ENCODE results near the gene MYO7B.

The MYO7B gene

DNA sequence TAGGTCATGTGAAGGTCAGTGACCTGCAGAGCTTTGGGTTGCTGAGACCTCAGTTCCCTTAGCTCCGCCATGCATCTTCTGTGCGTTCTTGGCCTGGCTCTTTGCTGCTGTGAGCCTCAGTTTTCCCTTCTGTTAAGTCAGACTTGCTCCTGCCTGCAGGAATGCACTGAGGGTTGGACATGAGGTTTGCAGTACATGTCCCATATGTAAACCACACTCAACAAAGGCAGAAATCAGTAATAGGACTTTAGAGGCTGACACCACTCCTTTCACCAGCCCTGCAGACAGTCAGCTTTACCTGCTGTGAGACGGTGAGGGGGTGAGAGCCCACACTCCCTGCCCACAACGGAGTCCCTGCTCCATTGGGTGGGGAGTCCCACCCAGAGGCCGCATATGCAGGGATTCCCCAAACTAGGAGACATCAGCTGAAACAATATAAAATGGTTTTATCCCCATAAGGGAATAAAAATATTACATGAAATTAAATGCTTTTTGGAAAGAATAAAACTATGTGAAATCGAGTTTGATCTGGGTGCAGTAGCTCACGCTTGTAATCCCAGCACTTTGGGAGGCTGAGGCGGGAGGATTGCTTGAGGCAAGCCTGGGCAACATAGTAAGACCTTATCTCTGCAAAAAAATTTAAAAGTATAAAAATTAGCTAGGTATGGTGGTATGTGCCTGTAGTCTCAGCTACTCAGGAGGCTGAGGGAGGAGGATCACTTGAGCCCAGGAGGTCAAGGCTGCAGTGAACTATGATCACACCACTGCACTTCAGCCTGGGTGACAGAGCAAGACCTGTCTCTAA lies 55.1 kb downstream of the MYO7B start:
- DNase-seq: no peak

DNA sequence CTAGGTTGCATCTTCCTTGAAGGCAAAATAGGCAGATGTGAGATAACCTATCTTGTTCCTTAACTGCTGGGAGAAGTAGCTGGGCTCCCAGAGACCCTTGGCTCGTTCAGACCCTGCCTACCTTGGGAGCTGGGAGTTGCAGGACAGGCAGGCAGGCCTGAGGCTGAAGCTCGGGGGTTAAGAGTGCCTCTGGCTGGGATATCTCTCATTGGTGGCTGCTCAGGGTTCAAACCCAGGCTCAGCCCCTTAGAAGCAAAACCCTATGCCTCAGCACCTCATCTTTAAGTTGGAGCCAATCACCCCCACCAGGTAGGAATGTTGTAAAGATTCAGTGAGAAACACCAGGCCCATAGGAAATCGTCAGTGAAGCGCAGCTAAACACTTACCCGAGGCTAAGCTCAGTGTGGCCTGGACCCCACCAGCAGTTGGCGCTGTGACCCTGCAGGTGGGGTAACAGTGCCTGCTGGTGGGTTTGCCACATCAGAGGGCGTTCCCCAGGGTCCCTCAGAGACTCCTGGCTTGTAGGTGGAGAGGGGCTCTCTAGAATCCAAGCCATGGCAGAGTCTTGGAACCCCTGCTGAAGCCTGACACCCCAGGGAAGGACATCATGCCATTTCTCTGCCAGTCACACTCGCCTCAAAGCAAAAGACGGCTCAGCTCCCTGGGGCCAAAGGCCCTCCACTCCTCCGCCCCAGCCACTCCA lies 55.9 kb downstream of the MYO7B start:
- peak in 1 of 2 experiments; percentile 45 for DNase-seq

DNA sequence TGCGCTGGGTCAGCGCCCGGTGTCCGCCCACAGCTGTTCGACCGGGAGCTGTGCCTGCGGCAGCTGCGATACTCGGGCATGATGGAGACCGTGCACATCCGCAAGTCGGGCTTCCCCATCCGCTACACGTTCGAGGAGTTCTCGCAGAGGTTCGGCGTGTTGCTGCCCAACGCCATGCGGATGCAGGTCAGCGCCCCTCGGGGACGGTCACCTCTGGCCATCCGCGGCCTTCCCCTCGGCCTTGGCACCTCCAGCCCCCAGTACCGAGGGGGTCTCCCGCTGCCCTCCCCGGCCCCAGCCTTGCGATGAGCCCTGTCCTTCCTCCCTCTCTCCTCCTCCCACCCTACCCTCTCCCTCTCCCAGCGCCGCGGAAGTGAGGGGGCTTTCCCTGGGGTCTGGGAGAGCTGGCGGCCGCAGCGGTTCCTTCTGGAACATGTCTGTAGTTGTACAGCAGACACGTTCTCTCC lies 57.3 kb downstream of the MYO7B start:
- no peak for DNase-seq

DNA sequence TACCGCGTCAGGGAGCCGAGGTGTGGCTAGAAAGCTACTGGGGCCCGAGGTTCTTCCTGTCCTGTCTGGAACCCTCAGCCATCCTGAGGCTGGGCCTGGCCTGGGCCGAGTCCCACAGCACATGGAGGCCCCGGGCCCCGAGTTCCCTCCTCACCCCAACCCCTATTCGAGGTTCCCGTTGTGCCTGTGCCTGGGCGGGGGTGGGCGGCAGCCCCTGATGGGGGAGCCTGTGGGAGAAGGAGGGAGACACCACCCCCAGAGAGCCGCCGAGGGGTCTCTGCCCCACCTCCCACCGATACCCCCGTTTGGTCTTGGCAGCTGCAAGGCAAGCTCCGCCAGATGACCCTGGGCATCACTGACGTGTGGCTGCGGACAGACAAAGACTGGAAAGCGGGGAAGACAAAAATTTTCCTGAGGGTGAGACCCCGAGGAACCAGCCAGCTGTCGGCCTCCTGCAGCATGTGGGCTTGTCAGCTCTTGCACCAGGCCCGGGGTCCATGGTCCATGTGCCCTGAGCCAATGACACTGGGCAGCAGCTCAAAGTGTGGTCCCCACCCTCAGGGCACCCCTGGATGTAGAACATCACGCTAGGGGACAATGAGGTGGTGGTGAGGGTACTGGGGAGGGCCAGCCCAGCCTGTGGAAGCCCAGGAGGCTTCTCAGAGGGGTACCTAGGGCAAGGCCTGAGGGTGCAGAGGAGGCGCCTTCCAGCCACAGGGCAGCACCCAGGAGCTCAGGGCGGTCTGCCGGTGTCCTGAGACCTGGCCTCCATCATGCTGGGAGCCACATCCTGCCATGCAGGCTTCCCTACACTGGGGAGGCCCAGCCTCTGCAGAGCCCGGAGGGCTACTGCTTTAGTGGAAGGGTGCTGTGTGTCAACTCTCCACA lies 58.0 kb downstream of the MYO7B start:
- no peak for DNase-seq

DNA sequence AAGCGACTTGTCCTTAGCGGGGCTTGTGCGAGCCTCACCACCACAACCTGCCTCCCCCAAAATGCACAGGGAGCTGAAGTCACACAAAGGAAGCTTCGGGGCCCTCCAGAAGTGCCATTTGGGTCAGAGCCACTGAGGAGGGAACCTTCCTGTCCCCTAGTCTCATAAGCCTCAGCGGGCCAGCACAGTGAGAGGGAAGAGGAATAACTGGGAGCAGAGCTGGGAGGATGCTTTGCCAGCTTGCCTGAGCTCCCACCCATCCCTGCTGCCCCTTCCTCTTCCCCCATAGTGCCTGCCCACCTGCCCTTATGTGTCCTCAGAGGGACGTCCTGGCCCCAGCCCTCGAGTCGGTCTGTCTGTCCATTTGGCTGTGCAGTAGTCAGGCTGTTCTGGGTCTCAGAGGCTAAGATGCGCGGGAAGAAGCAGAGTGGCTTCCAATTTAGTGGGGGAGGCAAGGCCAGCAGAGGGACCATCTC lies 58.7 kb downstream of the MYO7B start:
- DNase-seq: no peak

DNA sequence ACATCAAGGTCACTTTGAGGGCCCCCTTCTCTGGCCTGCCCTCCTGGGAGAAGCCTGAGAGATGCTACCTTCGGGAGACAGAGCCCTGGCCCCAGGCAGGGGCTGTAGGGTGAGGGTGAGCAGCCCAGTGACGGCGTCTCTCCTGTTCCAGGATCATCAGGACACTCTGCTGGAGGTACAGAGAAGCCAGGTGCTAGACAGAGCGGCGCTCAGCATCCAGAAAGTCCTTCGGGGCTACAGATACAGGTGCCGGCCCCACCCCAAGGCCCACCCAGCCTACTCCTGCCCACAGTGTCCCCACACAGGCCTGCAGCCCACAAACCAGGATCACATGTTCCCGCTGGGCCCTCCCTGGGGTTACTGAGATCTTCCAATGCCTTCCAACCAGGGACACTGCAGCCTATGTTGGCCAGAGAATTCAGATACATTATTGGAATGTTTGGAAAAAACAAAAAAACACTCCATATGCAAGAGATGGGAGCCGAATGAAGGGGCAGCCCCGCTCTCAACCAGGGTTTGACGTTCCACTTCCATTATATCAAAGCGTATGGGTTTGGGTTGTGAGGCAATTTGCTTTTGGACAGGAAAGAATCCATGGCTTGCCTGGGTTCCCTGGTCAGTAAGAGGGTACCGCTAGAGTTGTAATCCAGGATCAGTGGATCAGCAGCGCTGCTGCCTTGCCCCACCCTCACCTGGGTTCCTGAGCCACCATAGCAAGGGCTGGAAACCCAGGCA lies 61.0 kb downstream of the MYO7B start:
- DNase-seq: no peak

DNA sequence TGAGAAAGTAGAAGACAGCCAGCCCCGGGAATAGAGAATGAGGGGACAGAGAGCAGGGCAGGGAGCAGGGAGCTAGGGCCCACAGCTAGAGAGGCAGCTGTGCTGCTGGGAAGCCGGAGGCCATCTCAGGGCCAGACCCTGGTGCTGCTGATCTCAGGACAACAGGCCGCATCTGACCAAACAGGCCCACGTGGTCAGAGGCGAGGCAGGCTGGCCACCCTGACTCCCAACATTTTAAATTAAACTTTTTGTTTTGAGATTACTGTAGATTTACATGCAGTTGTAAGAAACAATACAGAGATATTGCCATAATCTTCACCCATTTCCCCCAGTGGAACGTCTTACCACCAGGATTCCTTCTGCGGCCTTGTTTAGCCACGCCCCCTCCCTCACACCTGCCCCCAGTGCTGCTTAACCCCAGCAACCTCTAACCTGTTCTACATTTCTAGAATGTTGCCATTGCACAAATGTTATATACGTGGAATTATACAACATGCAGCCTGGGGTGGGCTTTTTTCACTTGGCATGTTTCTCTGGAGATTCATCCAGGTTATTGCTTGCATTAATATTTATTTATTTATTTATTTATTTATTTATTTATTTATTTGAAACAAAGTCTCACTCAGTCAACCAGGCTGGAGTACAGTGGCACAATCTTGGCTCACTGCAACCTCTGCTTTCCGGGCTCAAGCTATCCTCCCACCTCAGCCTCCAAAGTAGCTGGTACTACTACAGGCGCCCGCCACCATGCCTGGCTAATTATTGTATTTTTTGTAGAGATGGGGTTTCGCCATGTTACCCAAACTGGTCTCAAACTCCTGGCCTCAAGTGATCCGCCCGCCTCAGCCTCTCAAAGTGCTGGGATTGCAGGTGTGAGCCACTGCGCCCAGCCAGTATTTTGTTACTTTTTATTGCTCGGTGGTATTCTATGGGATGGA lies 61.8 kb downstream of the MYO7B start:
- no peak for DNase-seq

DNA sequence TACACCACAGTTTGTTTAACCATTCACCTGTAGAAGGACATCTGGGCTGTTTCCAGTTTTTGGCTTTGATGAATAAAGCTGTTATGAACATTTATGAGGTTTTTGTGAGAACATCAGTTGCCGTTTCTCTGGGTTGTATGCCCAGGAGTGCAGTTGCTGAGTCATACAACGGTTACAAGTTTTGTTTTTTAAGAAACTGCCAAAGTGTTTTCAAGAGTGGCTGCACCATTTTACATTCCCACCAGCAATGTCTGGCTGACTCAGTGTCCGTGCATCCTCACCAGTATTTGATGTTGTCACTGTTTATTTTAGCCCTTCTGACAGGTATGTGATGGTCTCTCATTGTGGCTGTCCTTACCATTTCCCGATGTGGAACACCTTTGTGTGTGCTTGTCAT lies 62.5 kb downstream of the MYO7B start:
- no peak for DNase-seq

DNA sequence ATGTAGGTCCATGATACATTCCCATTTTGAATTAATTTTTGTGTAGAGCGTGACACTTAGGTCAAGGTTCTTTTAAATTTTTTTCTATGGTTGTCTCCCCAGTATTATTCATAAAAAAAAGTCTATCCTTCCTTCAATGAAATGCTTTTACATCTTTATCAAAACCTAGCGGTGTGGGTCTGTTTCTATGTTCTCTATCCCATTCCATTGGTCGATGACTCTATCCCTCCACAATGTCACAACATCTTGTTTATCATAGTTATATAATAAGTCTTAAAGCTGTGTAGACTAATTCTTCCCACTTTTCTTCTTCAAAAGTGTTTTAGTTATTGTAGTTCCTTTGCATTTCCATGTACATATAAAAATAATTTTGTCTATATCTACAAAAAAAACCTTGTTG lies 63.2 kb downstream of the MYO7B start:
- no peak for DNase-seq

DNA sequence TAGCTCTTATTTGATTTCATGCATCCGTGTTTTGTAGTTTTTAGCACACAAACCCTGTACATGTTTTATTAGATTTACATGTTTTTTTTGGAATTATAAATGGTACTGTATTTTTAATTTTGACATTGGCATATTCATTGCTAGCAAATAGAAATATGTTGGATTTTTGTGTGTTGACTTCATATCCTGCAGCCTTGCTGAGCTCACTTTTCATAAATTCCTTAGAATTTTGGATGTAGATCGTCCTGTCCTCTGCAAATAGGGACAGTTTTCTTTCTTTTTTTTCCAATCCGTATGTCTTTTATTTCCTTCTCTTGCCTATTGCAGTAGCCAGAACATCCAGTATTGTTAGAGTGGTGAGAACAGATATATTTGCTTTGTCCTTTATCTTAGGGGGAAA lies 63.7 kb downstream of the MYO7B start:
- no peak for DNase-seq

DNA sequence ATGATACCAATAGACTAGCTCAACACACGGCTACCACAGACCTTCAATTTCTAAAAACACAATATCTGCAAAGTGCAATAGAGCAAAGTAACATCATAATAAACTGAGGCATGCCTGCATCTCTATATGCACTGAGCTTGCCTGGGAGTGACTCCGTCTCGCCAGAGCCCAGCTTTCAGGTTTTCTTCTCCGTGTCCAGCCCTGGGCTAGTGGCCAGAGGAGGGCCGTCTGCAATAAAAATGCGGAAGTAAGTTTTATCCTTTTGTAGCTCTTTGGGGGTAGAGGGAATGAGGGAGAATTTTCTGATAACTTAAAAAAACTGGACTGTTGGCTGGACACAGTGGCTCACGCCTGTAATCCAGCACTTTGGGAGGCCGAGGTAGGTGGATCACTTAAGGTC lies 69.5 kb downstream of the MYO7B start:
- DNase-seq: no peak

DNA sequence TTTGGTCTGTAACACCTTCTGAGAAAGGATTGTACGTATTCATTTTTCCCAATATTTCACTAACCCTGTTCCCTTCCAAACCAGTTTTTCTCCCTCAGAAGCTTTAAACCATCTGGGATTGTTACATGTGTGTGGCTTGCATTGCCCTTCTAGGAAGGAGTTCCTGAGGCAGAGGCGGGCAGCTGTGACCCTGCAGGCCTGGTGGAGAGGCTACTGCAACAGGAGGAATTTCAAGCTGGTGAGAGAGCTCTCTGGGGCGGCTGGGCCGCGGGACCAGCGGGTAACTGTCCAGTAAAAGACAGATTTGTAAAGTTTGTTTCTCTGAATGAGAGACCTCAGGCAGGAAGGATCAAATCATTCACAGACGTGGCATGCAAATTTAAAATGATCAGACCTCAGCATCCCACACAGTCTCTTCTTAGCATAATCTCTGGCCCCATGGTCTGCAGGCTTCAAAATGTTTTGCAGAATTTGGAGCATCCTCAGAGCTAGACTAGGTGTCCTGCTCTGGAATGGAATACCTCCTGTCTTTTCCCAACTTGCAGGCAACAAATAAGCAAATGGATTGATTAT lies 70.3 kb downstream of the MYO7B start:
- DNase-seq: no peak

DNA sequence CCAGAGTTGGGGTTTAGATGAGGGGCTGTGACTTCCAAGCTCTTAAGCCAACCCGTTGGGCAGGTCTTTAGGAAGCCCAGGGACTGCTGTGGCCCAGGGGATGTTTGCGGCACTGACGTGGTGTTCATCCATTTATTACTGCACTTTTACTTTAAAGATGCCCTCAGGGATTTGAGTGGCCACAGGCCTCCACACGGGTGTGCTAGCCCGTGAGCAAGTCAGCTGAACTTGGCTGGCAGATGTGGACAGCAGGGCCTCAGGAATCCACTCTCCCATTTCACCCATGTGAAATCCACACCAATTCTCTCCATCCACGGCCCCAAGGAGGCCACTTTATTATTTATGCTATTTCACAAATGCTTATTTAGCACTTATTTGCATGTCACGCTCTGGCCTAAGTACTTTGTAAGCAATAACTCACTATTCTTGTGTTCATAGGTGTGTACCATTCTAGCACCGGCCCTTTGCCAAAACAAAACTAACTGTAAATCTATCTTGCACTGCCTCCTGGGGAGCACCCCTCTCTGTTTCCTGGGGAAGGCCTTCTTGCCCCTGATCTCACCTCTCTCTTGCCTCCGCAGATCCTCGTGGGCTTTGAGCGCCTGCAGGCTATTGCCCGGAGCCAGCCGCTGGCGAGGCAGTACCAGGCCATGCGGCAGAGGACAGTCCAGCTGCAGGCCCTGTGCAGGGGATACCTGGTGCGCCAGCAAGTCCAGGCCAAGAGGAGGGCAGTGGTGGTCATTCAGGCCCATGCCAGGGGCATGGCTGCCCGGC lies 71.3 kb downstream of the MYO7B start:
- DNase-seq: no peak

DNA sequence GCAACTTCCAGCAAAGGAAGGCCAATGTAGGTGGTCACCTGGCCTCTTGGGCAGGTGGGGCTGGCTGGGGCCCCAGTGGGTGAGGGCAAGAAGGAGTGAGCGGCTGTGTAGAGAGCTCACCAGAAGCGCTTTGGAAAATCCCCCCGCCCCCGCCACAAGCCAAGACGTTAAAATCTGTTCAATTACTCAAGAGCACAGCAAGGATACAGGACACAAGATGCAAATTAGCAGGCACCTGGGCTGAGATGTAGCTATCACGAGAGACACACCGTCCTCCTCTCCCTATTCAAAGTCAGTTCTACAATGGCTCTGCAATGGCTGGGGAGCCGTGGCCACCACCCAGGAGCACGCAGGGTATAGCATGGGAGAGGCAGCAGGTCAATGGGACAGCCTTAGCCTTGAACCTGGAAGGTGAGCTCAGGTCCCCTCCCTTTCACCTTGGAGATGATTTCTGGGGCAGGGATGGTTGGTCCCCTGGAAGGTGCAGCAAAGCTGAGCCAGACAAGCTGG lies 72.0 kb downstream of the MYO7B start:
- DNase-seq: no peak

DNA sequence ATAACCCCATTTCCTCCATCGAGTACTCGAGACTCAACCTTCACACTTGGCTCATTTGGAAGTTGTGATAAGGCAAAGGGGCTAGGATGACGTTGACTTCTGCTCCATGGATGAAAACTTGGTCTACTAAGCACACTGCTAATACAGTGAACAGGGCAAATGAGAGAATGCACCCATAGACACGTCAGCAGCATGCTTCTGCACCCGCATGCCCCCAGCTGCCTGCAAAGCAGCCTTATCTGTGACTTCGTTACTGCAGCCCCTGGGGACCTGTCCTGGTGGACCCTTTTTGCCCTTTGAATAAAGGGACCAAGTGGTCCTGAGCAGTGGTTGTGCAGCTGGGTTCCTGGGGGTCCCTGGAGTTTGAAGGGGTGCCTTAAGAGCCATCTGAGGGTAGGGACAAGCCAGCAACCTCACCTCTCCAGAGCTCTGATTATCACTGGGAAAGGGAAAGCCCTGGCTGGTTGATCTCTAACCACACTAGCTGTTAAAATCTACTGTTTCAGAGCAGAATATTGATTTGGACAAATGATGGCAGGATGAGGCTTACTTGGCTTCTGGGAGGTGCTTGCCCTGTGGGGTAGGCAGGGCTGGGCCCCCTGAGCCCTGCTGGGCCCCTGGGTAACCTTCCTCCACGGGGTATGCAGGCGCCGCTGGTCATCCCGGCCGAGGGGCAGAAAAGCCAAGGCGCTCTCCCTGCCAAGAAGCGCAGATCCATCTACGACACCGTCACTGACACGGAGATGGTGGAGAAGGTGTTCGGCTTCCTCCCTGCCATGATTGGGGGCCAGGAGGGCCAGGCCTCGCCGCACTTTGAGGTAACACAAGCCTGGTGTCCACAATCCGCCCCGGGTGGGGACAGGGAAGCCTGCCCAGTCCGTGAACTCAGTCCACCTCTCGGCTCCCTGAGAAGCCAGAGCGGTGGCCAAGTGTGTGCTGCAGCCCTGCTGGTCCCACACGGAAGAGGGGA lies 72.9 kb downstream of the MYO7B start:
- DNase-seq: no peak

DNA sequence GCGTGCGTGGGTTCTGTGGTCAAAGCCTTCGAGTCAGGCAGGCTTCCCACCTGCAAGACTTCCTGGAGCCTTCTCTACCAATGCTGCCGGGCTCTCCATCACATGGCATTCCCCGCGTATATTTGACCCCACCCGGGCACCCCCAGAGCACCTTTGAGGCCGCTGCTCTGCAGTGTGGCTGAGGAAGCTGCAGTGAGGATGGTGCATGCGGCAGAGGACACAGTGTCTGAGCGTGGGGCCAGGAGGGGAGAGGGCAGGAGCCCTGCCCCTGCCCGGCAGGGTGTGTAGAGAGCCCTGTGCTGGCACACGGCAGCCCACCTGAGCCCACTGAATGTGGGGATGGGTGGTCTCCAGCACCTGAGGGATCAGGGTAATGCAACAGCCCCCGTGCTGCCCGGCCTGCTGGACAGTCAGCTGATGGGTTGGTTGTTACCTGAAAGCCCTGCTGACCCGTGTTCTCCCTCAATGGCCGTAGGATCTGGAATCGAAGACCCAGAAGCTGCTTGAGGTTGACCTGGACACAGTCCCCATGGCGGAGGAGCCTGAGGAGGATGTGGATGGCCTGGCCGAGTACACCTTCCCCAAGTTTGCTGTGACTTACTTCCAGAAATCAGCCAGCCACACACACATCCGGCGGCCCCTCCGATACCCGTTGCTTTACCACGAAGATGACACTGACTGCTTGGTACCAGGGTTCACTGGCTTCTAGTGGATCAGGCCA lies 73.7 kb downstream of the MYO7B start:
- no peak for DNase-seq

DNA sequence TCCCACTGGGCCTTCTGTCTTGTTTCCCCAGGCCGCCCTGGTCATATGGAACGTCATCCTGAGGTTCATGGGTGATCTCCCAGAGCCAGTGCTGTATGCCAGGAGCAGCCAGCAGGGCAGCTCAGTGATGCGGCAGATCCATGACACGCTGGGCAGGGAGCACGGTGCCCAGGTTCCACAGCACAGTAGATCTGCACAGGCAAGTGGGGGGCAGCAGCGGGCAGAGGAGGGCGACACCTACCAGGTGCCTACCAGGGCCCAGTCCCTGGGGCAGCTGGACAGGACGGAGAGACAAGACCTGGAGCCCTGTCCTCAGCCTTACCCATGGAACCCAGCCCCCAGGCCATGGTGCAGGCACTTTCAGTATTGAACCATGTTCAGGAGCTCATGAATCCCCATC lies 74.3 kb downstream of the MYO7B start:
- DNase-seq: no peak

DNA sequence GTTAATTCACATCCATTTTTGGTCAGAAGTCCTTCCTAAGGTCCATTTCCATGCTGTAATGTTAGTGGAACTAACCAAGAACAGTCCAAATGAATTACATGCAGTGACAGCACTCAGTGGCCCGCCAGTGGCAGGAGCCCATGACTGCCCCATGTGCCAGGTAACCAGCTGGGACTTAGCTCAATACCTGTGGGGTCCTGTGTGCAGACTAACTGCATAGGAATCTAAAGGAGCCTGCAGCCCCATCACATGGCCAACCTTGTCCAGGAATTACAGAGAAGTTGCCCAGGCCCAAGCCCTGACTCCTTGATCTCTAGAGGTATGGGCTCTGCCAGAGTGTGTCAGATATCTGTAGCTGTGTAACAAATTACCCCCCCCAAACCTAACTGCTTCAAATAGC lies 75.1 kb downstream of the MYO7B start:
- DNase-seq: no peak
